ENCODE measurements around the gene ITGA4. TPM values are rescaled to one million over a fixed set of nuclear protein-coding genes. Genes with fewer than 3 reads are reported as not detected.

The ITGA4 gene
- total and polyA plus RNA-seq, 7 donors, result 1.8 to 15.6 (median 11.4) TPM

DNA sequence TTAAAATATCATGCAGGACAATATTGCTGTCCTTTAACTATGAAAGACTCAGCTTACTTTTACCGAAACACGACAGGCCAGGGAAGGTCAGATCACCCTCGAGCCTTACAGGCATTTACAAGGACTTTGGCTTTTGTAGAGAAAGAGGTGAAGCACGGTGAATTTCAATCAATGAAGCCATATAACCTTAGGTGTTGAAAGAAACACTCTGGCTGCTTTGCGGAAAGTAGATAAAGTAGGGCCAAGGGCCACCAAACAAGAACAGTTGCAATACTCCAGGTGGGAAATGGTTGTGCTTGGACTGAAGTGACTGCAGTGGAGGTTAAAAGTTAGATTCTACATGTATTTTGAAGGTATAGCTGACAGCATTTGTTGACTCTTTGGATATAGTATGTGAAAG, 119.2 kb downstream of the ITGA4 start:
- no peak overlapping the region for H3K4me3 ChIP-seq
- TF ChIP-seq POLR2A (IDR thresholded peaks at IDR 0.05), result no peak
- no peak for TF ChIP-seq CTCF (IDR thresholded peaks at IDR 0.05)
- no peak for TF ChIP-seq POLR2AphosphoS5 (IDR thresholded peaks at IDR 0.05)
- TF ChIP-seq EP300 (IDR thresholded peaks at IDR 0.05), result no peak
- H3K4me1 ChIP-seq, result no peaks in the 10 kb centered on the region
- no peak overlapping the region for H3K27ac ChIP-seq
- WGBS, 2 donors, result 82 to 84% methylated on average over 5 of the region's 5 CpGs
- intact Hi-C loops (cut with DNase I), result no loop called here
- DNase-seq, result no peak
- H3K36me3 ChIP-seq, result no peaks in the 10 kb centered on the region
- H3K9me3 ChIP-seq, result no peaks in the 10 kb centered on the region
- H3K27me3 ChIP-seq, result no peaks in the 10 kb centered on the region

- Histone ChIP-seq H3K9me3 (no peaks in the 10 kb centered on the region), H3K4me3 (no peak overlapping the region), H3K4me1 (no peaks in the 10 kb centered on the region), H3K36me3 (no peaks in the 10 kb centered on the region), H3K27ac (no peak overlapping the region), H3K27me3 (no peaks in the 10 kb centered on the region)
- TF ChIP-seq CTCF (IDR thresholded peaks at IDR 0.05), result no peak
- no peak for TF ChIP-seq EP300 (IDR thresholded peaks at IDR 0.05)
- no peak for TF ChIP-seq POLR2AphosphoS5 (IDR thresholded peaks at IDR 0.05)
- TF ChIP-seq POLR2A (IDR thresholded peaks at IDR 0.05), result no peak
- intact Hi-C loops (cut with DNase I), result no loop called here
- 60 to 65% methylated on average over 3 of the region's 3 CpGs for WGBS, 2 donors
- DNase-seq, result no peak
Observed at GRCh38 chr2:181578829-181579228, 121.6 kb downstream of the ITGA4 start.

DNA sequence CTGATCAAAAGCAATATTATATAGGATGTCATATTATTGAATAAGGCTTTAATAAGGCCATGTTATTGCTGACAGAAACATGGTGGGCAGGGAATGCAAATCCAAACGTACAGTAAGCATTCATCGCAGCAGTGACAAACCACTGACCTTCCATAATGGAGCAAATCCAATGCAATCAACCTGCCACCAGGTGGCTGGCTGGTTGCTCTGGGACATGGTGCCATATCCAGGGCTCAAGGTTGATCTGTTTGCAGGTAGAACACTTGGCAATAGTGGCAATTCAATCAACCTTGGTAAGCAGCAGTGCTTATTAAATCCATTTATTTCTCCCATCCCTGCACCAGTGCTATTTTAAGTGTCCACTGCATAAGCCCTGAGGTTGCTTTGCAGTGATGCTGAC, 124.3 kb downstream of the ITGA4 start:
- intact Hi-C loops (cut with DNase I), result no loop called here
- 89% methylated on average over 2 of the region's 2 CpGs for WGBS, 2 donors

GRCh38 chr2:181585732-181586131, 128.5 kb downstream of the ITGA4 start:
- 71 to 74% methylated on average over 3 of the region's 3 CpGs for WGBS, 2 donors
- Histone ChIP-seq H3K9me3 (no peaks in the 10 kb centered on the region), H3K27me3 (no peaks in the 10 kb centered on the region), H3K27ac (no peak overlapping the region), H3K4me3 (no peak overlapping the region), H3K4me1 (no peaks in the 10 kb centered on the region), H3K36me3 (no peaks in the 10 kb centered on the region)
- TF ChIP-seq EP300 (IDR thresholded peaks at IDR 0.05), result no peak
- TF ChIP-seq CTCF (IDR thresholded peaks at IDR 0.05), result no peak
- no peak for TF ChIP-seq POLR2A (IDR thresholded peaks at IDR 0.05)
- no peak for TF ChIP-seq POLR2AphosphoS5 (IDR thresholded peaks at IDR 0.05)
- no peak for DNase-seq
- intact Hi-C loops (cut with DNase I), result no loop called here

More for the DNA sequence above, 124.3 kb downstream of the ITGA4 start:
- H3K27me3 ChIP-seq, result no peaks in the 10 kb centered on the region
- TF ChIP-seq CTCF (IDR thresholded peaks at IDR 0.05), result no peak
- TF ChIP-seq POLR2AphosphoS5 (IDR thresholded peaks at IDR 0.05), result no peak
- TF ChIP-seq EP300 (IDR thresholded peaks at IDR 0.05), result no peak
- TF ChIP-seq POLR2A (IDR thresholded peaks at IDR 0.05), result no peak
- no peaks in the 10 kb centered on the region for H3K9me3 ChIP-seq
- no peaks in the 10 kb centered on the region for H3K4me1 ChIP-seq
- no peak overlapping the region for H3K4me3 ChIP-seq
- no peaks in the 10 kb centered on the region for H3K36me3 ChIP-seq
- DNase-seq, result no peak
- no peak overlapping the region for H3K27ac ChIP-seq

Other genes starting within 250 kb of the ITGA4 start
- gene CERKL, start 199.7 kb downstream of the ITGA4 start, total RNA-seq, result not detected
- under 1 TPM in 1 of 3 donors, not detected in 2; 0.09 TPM for gene CERKL, start 199.7 kb downstream of the ITGA4 start, polyA plus RNA-seq
- gene NEUROD1, start 223.1 kb downstream of the ITGA4 start, total RNA-seq, result not detected
- 1 to 10 TPM in 2 of 3 donors, under 1 TPM in 1; 0.39 to 3.6 (median 2.3) TPM for gene NEUROD1, start 223.1 kb downstream of the ITGA4 start, polyA plus RNA-seq

Measured in sigmoid colon (tissue), 7 donors.